ENCODE results near the gene PIAS4. TPM values are rescaled to one million over a fixed set of nuclear protein-coding genes. Genes with fewer than 3 reads are reported as not detected.
A peak's percentile ranks its signal among the peaks of the same experiment; 100 is the strongest.

The PIAS4 gene
- total RNA-seq, 1 donor from 2014 or later: 95.8 TPM

DNA sequence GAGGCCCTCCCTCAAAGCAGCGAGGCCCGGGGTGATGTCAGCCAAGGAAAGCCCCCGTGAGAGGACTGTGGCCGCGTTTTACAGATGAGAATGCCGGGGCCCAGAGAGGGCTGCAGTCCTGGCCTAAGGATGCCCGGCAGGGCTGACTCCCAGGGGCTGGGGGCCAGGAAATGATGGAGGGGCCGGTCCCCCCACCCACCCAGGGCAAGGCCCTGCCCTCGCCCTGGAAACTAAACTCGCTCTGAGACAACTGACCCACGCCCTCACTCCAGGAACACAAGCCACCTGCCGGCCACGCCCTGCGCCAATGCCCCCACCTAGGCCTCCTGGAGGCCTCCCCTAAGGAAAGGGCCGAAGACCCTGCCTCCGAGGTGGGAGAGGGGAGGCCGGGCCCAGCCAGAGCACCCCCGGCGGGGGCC lies 51.9 kb downstream of the PIAS4 start:
- peak; percentile 60 for DNase-seq
- H3K27ac Mint-ChIP-seq (ENCODE audit: unreplicated experiment): peak overlapping the region; percentile 92
- no peaks in the 10 kb centered on the region for H3K36me3 Mint-ChIP-seq (ENCODE audit: unreplicated experiment)
- H3K9me3 Mint-ChIP-seq (ENCODE audit: unreplicated experiment): peaks cover 10% of the 10 kb centered on the region
- peaks cover 5% of the 10 kb centered on the region for H3K4me1 Mint-ChIP-seq (ENCODE audit: low read depth, unreplicated experiment)
- H3K27me3 Mint-ChIP-seq (ENCODE audit: unreplicated experiment): peaks cover 12% of the 10 kb centered on the region
- TF ChIP-seq, protein P1, sequence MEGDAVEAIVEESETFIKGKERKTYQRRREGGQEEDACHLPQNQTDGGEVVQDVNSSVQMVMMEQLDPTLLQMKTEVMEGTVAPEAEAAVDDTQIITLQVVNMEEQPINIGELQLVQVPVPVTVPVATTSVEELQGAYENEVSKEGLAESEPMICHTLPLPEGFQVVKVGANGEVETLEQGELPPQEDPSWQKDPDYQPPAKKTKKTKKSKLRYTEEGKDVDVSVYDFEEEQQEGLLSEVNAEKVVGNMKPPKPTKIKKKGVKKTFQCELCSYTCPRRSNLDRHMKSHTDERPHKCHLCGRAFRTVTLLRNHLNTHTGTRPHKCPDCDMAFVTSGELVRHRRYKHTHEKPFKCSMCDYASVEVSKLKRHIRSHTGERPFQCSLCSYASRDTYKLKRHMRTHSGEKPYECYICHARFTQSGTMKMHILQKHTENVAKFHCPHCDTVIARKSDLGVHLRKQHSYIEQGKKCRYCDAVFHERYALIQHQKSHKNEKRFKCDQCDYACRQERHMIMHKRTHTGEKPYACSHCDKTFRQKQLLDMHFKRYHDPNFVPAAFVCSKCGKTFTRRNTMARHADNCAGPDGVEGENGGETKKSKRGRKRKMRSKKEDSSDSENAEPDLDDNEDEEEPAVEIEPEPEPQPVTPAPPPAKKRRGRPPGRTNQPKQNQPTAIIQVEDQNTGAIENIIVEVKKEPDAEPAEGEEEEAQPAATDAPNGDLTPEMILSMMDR (IDR thresholded peaks at IDR 0.05; ENCODE audit: partially characterized antibody, unreplicated experiment): no peak
- peak overlapping the region; percentile 30 for H3K4me3 Mint-ChIP-seq (ENCODE audit: unreplicated experiment)

DNA sequence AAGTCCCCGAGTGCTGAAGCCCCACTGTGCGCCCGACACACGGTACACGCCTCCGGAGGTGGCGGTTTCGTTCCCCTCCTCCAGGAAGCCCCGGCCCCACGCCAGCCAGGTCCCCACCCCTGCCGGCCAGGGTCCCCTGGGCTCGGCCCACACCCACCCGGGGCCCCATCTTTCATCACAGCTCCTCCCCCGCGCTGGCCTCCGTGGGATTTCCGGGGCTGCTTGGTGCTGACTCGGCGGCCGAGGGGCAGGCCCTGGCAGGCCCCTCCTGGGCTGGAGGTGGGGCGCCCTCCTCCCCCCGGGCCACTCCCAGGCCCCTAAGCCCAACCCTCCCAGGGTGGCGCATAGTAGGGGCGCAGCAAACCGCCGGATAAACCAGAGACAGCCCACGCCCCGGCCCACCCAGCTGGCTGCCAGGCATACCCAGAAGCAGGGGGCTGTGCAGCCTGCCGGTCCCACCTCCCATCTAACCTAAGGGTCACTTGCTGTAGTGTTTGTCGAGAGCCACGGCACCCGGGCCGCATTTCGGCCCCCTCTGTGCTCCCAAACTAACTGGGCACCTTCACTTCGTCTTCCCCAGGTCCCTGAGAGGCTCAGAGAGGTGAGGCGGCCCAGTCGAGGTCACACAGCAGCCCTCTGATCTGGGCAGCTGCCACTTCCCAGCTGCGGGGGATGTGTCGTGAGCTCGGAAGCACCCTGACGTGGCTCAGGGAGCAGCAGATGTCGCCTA lies 52.5 kb downstream of the PIAS4 start:
- H3K4me3 Mint-ChIP-seq (ENCODE audit: unreplicated experiment): no peak overlapping the region
- TF ChIP-seq, protein P1 (IDR thresholded peaks at IDR 0.05; ENCODE audit: partially characterized antibody, unreplicated experiment): no peak
- H3K9me3 Mint-ChIP-seq (ENCODE audit: unreplicated experiment): peaks cover 10% of the 10 kb centered on the region
- H3K4me1 Mint-ChIP-seq (ENCODE audit: low read depth, unreplicated experiment): peaks cover 5% of the 10 kb centered on the region
- peaks cover 12% of the 10 kb centered on the region for H3K27me3 Mint-ChIP-seq (ENCODE audit: unreplicated experiment)
- H3K36me3 Mint-ChIP-seq (ENCODE audit: unreplicated experiment): no peaks in the 10 kb centered on the region
- peak overlapping the region; percentile 92 for H3K27ac Mint-ChIP-seq (ENCODE audit: unreplicated experiment)
- peak; percentile 52 for DNase-seq

DNA sequence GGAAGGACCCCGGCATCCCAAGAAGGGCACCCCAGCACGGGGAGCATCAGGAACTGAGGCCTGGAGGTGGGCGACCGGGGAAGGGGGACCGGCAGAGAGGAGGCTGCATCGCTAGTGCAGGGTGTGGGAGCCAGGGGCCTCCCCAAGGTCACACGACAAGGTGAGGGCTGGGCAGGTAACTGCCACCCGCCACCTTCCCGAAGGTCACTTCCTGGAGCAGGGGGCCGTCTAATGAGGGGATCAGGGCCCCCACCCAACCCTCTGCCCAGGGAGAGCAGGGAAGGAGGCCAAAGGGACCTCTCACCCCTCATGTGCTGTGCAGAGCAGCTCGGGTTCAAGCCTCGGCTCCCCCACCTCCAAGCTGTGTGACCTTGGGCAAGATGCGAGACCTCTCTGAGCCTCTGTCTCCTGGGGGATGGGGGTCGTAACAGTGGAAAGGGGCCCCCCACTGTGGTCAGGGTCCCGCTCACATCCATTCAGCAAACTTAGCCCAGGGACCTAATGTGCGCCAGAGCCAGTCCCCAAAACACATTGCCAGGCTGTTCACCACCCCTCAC lies 53.2 kb downstream of the PIAS4 start:
- TF ChIP-seq, protein P1 (IDR thresholded peaks at IDR 0.05; ENCODE audit: partially characterized antibody, unreplicated experiment): no peak
- no peak for DNase-seq
- Mint-ChIP-seq H3K9me3 (ENCODE audit: unreplicated experiment) (peaks cover 10% of the 10 kb centered on the region), H3K4me1 (ENCODE audit: low read depth, unreplicated experiment) (peaks cover 5% of the 10 kb centered on the region), H3K4me3 (ENCODE audit: unreplicated experiment) (no peak overlapping the region), H3K36me3 (ENCODE audit: unreplicated experiment) (no peaks in the 10 kb centered on the region), H3K27me3 (ENCODE audit: unreplicated experiment) (peaks cover 12% of the 10 kb centered on the region), H3K27ac (ENCODE audit: unreplicated experiment) (peak overlapping the region; percentile 92)

DNA sequence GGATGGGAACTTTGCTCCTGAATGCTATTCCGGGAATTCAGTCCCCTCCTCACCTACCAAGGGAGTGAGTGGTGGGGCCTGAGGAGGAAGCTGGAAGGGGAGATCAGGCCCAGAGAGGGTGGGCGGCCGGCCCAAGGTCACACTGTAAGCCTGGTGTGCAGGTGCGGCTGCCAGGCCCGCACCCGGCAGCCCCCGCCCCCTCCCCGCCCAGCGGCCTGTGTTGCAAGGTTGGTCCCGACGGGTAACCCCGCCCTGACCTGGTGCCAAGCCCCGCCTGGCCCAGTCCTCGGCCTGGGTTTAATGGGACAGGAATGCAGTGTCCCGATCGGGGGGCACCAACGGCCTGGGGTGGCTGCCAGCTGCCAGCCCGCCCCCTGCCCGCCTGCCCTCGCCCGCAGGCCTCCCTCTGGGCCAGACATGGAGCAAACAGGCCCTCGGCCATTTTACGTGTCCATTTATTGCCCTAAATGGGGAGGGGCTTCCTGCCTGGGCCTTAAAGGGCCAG lies 53.7 kb downstream of the PIAS4 start:
- Mint-ChIP-seq H3K9me3 (ENCODE audit: unreplicated experiment) (peaks cover 10% of the 10 kb centered on the region), H3K4me3 (ENCODE audit: unreplicated experiment) (no peak overlapping the region), H3K4me1 (ENCODE audit: low read depth, unreplicated experiment) (peaks cover 5% of the 10 kb centered on the region), H3K36me3 (ENCODE audit: unreplicated experiment) (no peaks in the 10 kb centered on the region), H3K27ac (ENCODE audit: unreplicated experiment) (no peak overlapping the region), H3K27me3 (ENCODE audit: unreplicated experiment) (peaks cover 10% of the 10 kb centered on the region)
- TF ChIP-seq, protein P1 (IDR thresholded peaks at IDR 0.05; ENCODE audit: partially characterized antibody, unreplicated experiment): no peak
- no peak for DNase-seq
